SK-N-MC (cell line): ENCODE measurements around the gene AOPEP.
"Not testable (repeated sequence)": the region's sequence is repeated elsewhere in the genome, so short reads cannot be mapped to it uniquely, and the experiment has no call there.

Source experiments
- DNase-seq: peaks from one replicate; pipeline ENCODE4 v3.0.0-alpha.2; 2011; ENCODE audit warnings: low read depth, low spot score
- H3K27ac ChIP-seq: fragments of 200-600 bp; sonication (generic); 2 replicates; pipeline ENCODE4 v1.5.1; 2016; ENCODE audit warnings: mixed run types
- H3K36me3 ChIP-seq: fragments of 200-600 bp; sonication (generic); 2 replicates; pipeline ENCODE4 v1.6.1; 2017; ENCODE audit warnings: antibody characterized with exemption, low read length, mixed read lengths; ENCODE audit not compliant: insufficient read depth
- H3K4me3 ChIP-seq: fragments of 200-600 bp; sonication (generic); 2 replicates; pipeline ENCODE4 v1.5.1; 2016
- H3K9ac ChIP-seq: fragments of 200-600 bp; sonication (generic); 2 replicates; pipeline ENCODE4 v1.8.0; 2017; ENCODE audit warnings: mixed run types, mixed read lengths; ENCODE audit not compliant: insufficient read length
- H3K9me3 ChIP-seq: fragments of 200-600 bp; sonication (generic); 2 replicates; pipeline ENCODE4 v1.6.1; 2017; ENCODE audit warnings: low read depth, mild to moderate bottlenecking, antibody characterized with exemption, low read length, moderate library complexity, mixed read lengths
- EZH2 ChIP-seq: fragments of 200-600 bp; sonication (generic); IDR thresholded peaks from one replicate; pipeline ENCODE4 v1.6.1; 2017; ENCODE audit warnings: antibody characterized with exemption
- FOXP2 ChIP-seq: optimal IDR thresholded peaks from 2 replicates; pipeline ENCODE3; 2011; ENCODE audit warnings: mild to moderate bottlenecking, moderate library complexity; ENCODE audit not compliant: insufficient read depth; ENCODE audit errors: extremely low read length, control extremely low read depth
- POLR2AphosphoS5 ChIP-seq: IDR thresholded peaks from 2 replicates; pipeline ENCODE4 v1.6.1; 2012; ENCODE audit warnings: mild to moderate bottlenecking, low read depth, low read length, borderline replicate concordance

Gene AOPEP

DNA sequence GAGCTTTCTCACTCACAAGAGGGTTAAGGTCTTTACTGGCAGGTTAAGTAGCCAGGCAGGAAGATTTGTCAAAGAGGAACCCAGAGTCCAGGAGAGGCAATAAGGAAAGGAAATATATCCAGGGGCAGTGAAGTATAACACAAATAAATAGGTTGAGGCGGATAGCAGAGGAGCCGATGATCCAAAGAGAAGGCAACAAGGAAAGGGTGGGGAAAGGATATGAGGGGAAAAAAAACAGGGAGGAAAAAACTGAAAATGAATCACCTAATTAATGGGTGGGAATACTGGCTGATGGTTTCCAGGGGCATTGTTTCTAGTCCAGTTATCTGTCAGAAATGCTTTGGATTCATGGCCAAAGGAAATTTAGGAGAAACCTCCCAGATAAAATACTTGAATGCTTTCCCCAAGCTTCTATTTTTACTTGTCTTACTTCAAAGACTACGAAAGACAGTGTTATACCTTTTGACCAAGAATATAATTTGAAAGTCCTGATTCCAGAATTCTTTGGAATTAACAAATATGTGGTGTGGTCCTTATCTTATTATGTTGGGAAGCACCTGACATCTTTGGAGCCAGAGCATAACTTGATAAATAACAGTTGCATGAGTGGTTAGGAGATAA, 146.5 kb downstream of the AOPEP start:
- no peaks in the 10 kb centered on the region for H3K9me3 ChIP-seq
- no peak overlapping the region for H3K9ac ChIP-seq
- H3K27ac ChIP-seq = no peak overlapping the region
- no peak for TF ChIP-seq POLR2AphosphoS5
- no peak for TF ChIP-seq FOXP2
- no peak for TF ChIP-seq EZH2
- no peak for DNase-seq
- no peaks in the 10 kb centered on the region for H3K36me3 ChIP-seq
- H3K4me3 ChIP-seq = no peak overlapping the region

DNA sequence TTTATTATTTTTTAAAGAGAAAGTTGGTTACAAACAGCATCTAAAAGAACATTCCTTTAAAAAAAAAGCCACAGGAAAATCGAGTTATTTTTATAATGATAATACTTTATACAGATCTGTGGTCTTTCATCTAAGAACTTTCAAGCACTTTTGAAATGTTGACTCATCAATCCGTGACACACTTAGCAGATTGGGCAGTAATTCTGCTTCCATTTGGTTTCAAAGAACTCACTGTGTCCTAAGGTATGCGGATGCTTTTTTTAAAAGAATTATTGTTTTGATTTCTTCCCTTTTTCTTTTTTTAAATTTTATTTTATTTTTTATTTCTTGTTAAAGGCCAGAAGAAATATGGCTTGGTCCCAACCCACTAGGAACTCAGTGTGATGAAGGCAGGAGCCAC, 147.8 kb downstream of the AOPEP start:
- Histone ChIP-seq H3K27ac (peak overlapping the region; percentile 81; the same call in 1 of the 2 replicates), H3K9ac (no peak overlapping the region), H3K9me3 (no peaks in the 10 kb centered on the region), H3K36me3 (no peaks in the 10 kb centered on the region), H3K4me3 (peak overlapping the region; percentile 31; the same call in 1 of the 2 replicates)
- no peak for DNase-seq
- TF ChIP-seq POLR2AphosphoS5 (no peak), EZH2 (no peak), FOXP2 (no peak)

DNA sequence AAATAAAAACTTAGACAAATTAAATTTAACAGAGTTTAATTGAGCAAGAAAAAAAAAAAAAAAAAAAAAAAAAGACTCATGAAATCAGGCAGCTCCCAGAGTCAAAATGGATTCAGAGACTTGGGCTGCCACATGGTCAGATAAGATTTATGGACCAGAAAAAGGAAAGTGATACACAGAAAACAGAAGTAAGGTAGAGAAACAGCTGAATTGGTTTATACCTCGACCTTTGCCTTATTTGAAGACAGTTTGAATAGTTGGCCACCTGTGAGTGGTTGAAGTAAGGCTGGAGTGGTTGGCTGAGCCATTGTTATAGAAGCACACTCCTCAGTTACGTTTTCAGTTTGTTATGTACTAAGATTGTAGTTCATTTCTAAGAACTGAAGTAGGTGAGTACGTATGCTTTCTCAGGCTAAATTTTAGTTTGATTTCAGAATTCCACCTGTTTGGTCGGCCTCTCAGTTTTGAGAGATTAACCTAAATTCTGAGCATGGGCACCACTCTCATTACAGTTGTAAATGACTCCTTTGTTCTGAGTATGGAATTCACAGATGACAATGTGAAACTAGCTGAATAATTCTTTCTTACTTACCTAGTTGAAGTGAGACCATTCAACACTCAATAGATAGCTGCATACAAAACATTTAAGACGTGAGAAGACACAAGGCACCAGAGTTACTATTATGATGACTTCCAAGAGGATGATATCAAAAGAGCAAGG, 149.0 kb downstream of the AOPEP start:
- no peak for DNase-seq
- TF ChIP-seq EZH2 = no peak
- no peak for TF ChIP-seq POLR2AphosphoS5
- no peak for TF ChIP-seq FOXP2
- Histone ChIP-seq H3K9me3 (no peaks in the 10 kb centered on the region), H3K36me3 (no peaks in the 10 kb centered on the region), H3K27ac (peak overlapping the region; percentile 81; the same call in 1 of the 2 replicates), H3K4me3 (no peak overlapping the region), H3K9ac (no peak overlapping the region)

DNA sequence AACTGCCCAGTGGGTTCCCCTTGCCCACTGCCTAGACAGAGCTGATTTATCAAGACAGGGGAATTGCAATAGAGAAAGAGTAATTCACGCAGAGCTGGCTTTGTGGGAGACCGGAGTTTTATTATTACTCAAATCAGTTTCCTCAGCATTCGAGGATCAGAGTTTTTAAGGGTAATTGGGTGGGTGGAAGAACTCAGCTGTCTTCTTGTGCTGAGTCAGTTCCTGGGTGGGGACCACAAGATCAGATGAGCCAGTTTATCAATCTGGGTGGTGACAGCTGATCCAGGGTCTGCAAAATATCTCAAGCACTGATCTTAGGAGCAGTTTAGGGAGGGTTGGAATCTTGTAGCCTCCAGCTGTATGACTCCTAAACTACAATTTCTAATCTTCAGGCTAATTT, 152.3 kb downstream of the AOPEP start:
- H3K9me3 ChIP-seq, H3K9ac ChIP-seq, H3K36me3 ChIP-seq: not testable (repeated sequence)
- H3K4me3 ChIP-seq = peak overlapping the region; percentile 32
- peak overlapping the region; percentile 85 for H3K27ac ChIP-seq
- DNase-seq = peak; percentile 45

- Histone ChIP-seq H3K27ac (peak overlapping the region; percentile 85), H3K9ac (no peak overlapping the region), H3K9me3 (no peaks in the 10 kb centered on the region), H3K36me3 (no peaks in the 10 kb centered on the region), H3K4me3 (peak overlapping the region; percentile 32; the same call in 1 of the 2 replicates)
- DNase-seq = no peak
- TF ChIP-seq EZH2 (no peak), POLR2AphosphoS5 (no peak), FOXP2 (no peak)
These were observed 152.7 kb downstream of the AOPEP start for GRCh38 chr9:94879230-94879629.

- peak overlapping the region; percentile 85 for H3K27ac ChIP-seq
- H3K9ac ChIP-seq = no peak overlapping the region
- DNase-seq = no peak
- TF ChIP-seq POLR2AphosphoS5 (no peak), FOXP2 (no peak), EZH2 (no peak)
- H3K9me3 ChIP-seq = no peaks in the 10 kb centered on the region
- H3K4me3 ChIP-seq = no peak overlapping the region
- no peaks in the 10 kb centered on the region for H3K36me3 ChIP-seq
These were observed 154.5 kb downstream of the AOPEP start for GRCh38 chr9:94881023-94881422.

DNA sequence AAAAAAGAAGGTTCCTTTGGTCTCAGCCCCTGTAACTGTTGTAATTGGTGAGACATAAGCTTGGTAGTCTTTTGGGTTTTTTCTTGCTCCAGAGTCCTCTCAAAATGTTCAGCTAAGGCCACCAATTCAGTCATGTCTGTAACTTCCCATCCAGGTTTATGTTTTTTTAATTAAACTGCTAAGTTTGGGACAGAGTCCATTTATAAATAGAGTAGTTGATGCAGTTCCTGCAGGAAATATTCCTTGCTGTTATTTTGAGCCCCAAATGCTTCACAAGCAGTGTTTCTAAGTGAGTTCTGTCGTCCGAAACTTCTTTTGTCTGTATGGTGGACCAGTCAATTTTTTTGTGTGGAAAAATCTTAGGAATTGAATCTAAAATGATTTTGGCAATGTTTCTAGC, 155.0 kb downstream of the AOPEP start:
- H3K36me3 ChIP-seq = no peaks in the 10 kb centered on the region
- peak overlapping the region; percentile 23 for H3K9ac ChIP-seq
- no peak for DNase-seq
- H3K4me3 ChIP-seq = no peak overlapping the region
- peak overlapping the region; percentile 85 for H3K27ac ChIP-seq
- TF ChIP-seq EZH2 (no peak), FOXP2 (no peak), POLR2AphosphoS5 (no peak)
- no peaks in the 10 kb centered on the region for H3K9me3 ChIP-seq

DNA sequence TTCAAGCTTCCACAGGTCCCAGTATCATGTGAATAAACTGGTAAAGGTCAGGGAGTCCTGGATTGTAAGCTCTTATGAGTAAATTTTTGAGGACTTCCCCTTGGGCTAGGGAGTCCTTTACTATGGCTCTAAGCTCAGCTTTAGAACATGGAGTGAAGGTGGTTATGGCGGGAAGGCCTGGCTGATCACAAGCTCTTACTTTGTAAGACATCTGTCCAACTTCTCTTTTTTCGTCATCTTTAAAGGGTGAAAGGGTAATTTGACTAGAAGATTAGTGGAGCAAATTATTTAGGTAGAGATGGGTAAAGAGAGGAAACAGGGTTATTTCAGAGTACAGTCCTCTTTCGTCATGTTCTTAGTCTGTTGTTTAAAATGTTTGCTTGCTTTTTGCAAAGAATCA, 155.4 kb downstream of the AOPEP start:
- no peak overlapping the region; the same call in 1 of the 2 replicates for H3K27ac ChIP-seq
- no peak overlapping the region for H3K9ac ChIP-seq
- no peak for TF ChIP-seq POLR2AphosphoS5
- TF ChIP-seq FOXP2 = no peak
- TF ChIP-seq EZH2 = no peak

More for the DNA sequence above, 155.4 kb downstream of the AOPEP start:
- Histone ChIP-seq H3K9me3 (no peaks in the 10 kb centered on the region), H3K4me3 (no peak overlapping the region), H3K36me3 (no peaks in the 10 kb centered on the region)
- no peak for DNase-seq
